Sigmoid colon (tissue), 4 donors: ENCODE data around the gene MID1.

ENCODE experiments used
- CTCF ChIP-seq, 4 experiments: fragments of 450-650 bp in 3 of 4; fragments of 200-600 bp in 1 of 4; IDR thresholded peaks; one replicate each; pipeline ENCODE4 v1.5.1; 2016 to 2019; ENCODE audit warnings: antibody characterized with exemption in 4 of 4, mild to moderate bottlenecking in 3 of 4, moderate library complexity in 2 of 4
- EP300 ChIP-seq, 4 donors: sonication (generic); formaldehyde crosslinking; IDR thresholded peaks; one replicate each; pipeline ENCODE4 v1.6.1; 2017; ENCODE audit warnings: antibody characterized with exemption in 4 of 4
- POLR2A ChIP-seq, 2 donors: fragments of 450-650 bp; IDR thresholded peaks; one replicate each; pipeline ENCODE4 v1.6.1; 2016; ENCODE audit warnings: antibody characterized with exemption in 2 of 2, mild to moderate bottlenecking in 2 of 2, moderate library complexity in 2 of 2
- POLR2AphosphoS5 ChIP-seq, 4 donors: sonication (generic); formaldehyde crosslinking; IDR thresholded peaks; one replicate each; pipeline ENCODE4 v1.6.1; 2017; ENCODE audit warnings: antibody characterized with exemption in 4 of 4

- no peak for TF ChIP-seq CTCF (IDR thresholded peaks at IDR 0.05)
- TF ChIP-seq POLR2A (IDR thresholded peaks at IDR 0.05) = no peak
- no peak for TF ChIP-seq POLR2AphosphoS5 (IDR thresholded peaks at IDR 0.05)
- no peak for TF ChIP-seq EP300 (IDR thresholded peaks at IDR 0.05)
Measured at GRCh38 chrX:10666102-10666501, 45.7 kb upstream of the MID1 start.
